SK-N-SH (cell line): Measurements from ENCODE around the gene OR10P1. TPM values are rescaled to one million over a fixed set of nuclear protein-coding genes. Genes with fewer than 3 reads are reported as not detected.

Source experiments
- CTCF ChIA-PET: fragments of 300-600, 350-600 bp; formaldehyde crosslinking; extraction: SDS; loops from one replicate; lab custom pipeline; 2021; lab: Yijun Ruan, JAX
- POLR2A ChIA-PET: fragments of 350-600 bp; sonication (Branson Sonifier 250); formaldehyde crosslinking; extraction: SDS; loops from one replicate; lab custom pipeline; 2020; ENCODE audit warnings: antibody characterized with exemption, inconsistent platforms; lab: Yijun Ruan, JAX
- DNase-seq: peaks from one replicate; pipeline ENCODE4 v3.0.0; 2012
- H2AFZ ChIP-seq: fragments of 200-600 bp; sonication (generic); 2 replicates; pipeline ENCODE4 v1.8.1; 2016; ENCODE audit warnings: antibody characterized with exemption, mild to moderate bottlenecking, low read depth
- H3F3A ChIP-seq: fragments of 200-600 bp; sonication (generic); replicated peaks from 2 replicates; pipeline ENCODE3; 2016; ENCODE audit warnings: antibody characterized with exemption, mild to moderate bottlenecking; ENCODE audit not compliant: insufficient read depth
- H3K27ac ChIP-seq, 2 experiments: fragments of 200-500 bp in 1 of 2; fragments of 200-600 bp in 1 of 2; sonication (Bioruptor generic) in 1 of 2; sonication (generic), shearing (Covaris generic) in 1 of 2; 2 replicates each; pipeline versions ENCODE4 v1.5.1 to v1.6.1; 2014 to 2016; ENCODE audit warnings: low read depth in 2 of 2, inconsistent platforms in 1 of 2, low read length in 1 of 2, mild to moderate bottlenecking in 1 of 2, mixed read lengths in 1 of 2
- H3K27me3 ChIP-seq: fragments of 200-600 bp; sonication (generic), shearing (Covaris generic); 2 replicates; pipeline ENCODE4 v1.6.1; 2016; ENCODE audit warnings: mixed run types; ENCODE audit not compliant: insufficient read depth
- H3K36me3 ChIP-seq, 2 experiments: fragments of 200-500 bp in 1 of 2; fragments of 200-600 bp in 1 of 2; sonication (Bioruptor generic) in 1 of 2; sonication (generic) in 1 of 2; replicated peaks in 1 of 2; 2 replicates each; pipeline versions ENCODE3 to v1.5.1; 2014 to 2016; ENCODE audit warnings: low read length in 1 of 2, mild to moderate bottlenecking in 1 of 2; ENCODE audit not compliant: insufficient read depth in 2 of 2, control insufficient read depth in 1 of 2
- H3K4me1 ChIP-seq, 2 experiments: fragments of 200-500 bp in 1 of 2; fragments of 200-600 bp in 1 of 2; sonication (Bioruptor generic) in 1 of 2; sonication (generic), shearing (Covaris generic) in 1 of 2; 2 replicates each; pipeline versions ENCODE4 v1.5.1 to v1.6.1; 2014 to 2016; ENCODE audit warnings: low read depth in 1 of 2, low read length in 1 of 2, mixed run types in 1 of 2; ENCODE audit not compliant: insufficient read depth in 2 of 2, control insufficient read depth in 1 of 2
- H3K4me2 ChIP-seq: fragments of 200-600 bp; sonication (generic), shearing (Covaris generic); 2 replicates; pipeline ENCODE4 v1.6.1; 2017; ENCODE audit warnings: mixed run types
- H3K4me3 ChIP-seq, 2 experiments: fragments of 200-500 bp in 1 of 2; fragments of 200-600 bp in 1 of 2; sonication (Bioruptor generic) in 1 of 2; sonication (generic), shearing (Covaris generic) in 1 of 2; 2 replicates each; pipeline versions ENCODE4 v1.5.1 to v1.8.1; 2014 to 2016; ENCODE audit warnings: low read depth in 2 of 2, inconsistent platforms in 1 of 2, low read length in 1 of 2, mild to moderate bottlenecking in 1 of 2, mixed read lengths in 1 of 2, moderate library complexity in 1 of 2
- H3K79me2 ChIP-seq: fragments of 200-600 bp; sonication (generic); 2 replicates; pipeline ENCODE4 v1.8.1; 2017; ENCODE audit warnings: mild to moderate bottlenecking; ENCODE audit not compliant: insufficient read depth
- H3K9ac ChIP-seq: fragments of 200-600 bp; sonication (generic); 2 replicates; pipeline ENCODE4 v1.6.1; 2017; ENCODE audit warnings: mixed run types
- H3K9me2 ChIP-seq: fragments of 200-600 bp; sonication (generic); 2 replicates; pipeline ENCODE4 v1.6.1; 2017; ENCODE audit warnings: mixed run types
- H3K9me3 ChIP-seq: fragments of 200-600 bp; sonication (generic); 2 replicates; pipeline ENCODE4 v1.6.1; 2017; ENCODE audit warnings: mixed run types, mild to moderate bottlenecking, moderate library complexity
- H4K20me1 ChIP-seq: fragments of 200-600 bp; sonication (generic); 2 replicates; pipeline ENCODE4 v1.6.1; 2017; ENCODE audit warnings: mild to moderate bottlenecking, mixed run types; ENCODE audit not compliant: insufficient read depth
- ELF1 ChIP-seq: IDR thresholded peaks from 2 replicates; pipeline ENCODE4 v1.4.0; 2012
- EZH2phosphoT487 ChIP-seq: fragments of 200-600 bp; sonication (generic); IDR thresholded peaks from 2 replicates; pipeline ENCODE4 v1.6.1; 2017; ENCODE audit warnings: low read depth, mixed run types, mild to moderate bottlenecking, antibody characterized with exemption, moderate library complexity, borderline replicate concordance
- FOXJ3 ChIP-seq: sonication (generic); formaldehyde crosslinking; IDR thresholded peaks from 2 replicates; pipeline ENCODE4 v1.5.1; 2020; ENCODE audit warnings: mild to moderate bottlenecking, missing genetic modification reagents
- FOXM1 ChIP-seq: IDR thresholded peaks from 2 replicates; pipeline ENCODE4 v1.4.0; 2012; ENCODE audit warnings: low read depth, mild to moderate bottlenecking
- GATA2 ChIP-seq: sonication (generic); formaldehyde crosslinking; IDR thresholded peaks from 2 replicates; pipeline ENCODE4 v1.5.0; 2020; ENCODE audit warnings: mild to moderate bottlenecking, missing genetic modification reagents
- JUND ChIP-seq: IDR thresholded peaks from 2 replicates; pipeline ENCODE4 v1.4.0; 2012
- MAX ChIP-seq: IDR thresholded peaks from 2 replicates; pipeline ENCODE4 v1.4.0; 2012; ENCODE audit warnings: low read depth
- MXI1 ChIP-seq: IDR thresholded peaks from 2 replicates; pipeline ENCODE4 v1.6.1; 2012; ENCODE audit warnings: mild to moderate bottlenecking, low read depth, low read length, improper control_type of control experiment
- NFIC ChIP-seq: IDR thresholded peaks from 2 replicates; pipeline ENCODE4 v1.4.0; 2012; ENCODE audit warnings: borderline replicate concordance
- NRF1 ChIP-seq: IDR thresholded peaks from 2 replicates; pipeline ENCODE4 v1.6.1; 2012; ENCODE audit warnings: low read depth, mild to moderate bottlenecking, low read length
- POLR2AphosphoS5 ChIP-seq: IDR thresholded peaks from 2 replicates; pipeline ENCODE4 v1.6.1; 2012; ENCODE audit warnings: low read depth, low read length
- RFX5 ChIP-seq: IDR thresholded peaks from 2 replicates; pipeline ENCODE4 v1.6.1; 2012; ENCODE audit warnings: mild to moderate bottlenecking, improper control_type of control experiment, low read length
- SIN3A ChIP-seq: IDR thresholded peaks from 2 replicates; pipeline ENCODE4 v1.6.1; 2012; ENCODE audit warnings: low read depth, mild to moderate bottlenecking, low read length, moderate library complexity, borderline replicate concordance
- TAF1 ChIP-seq: IDR thresholded peaks from 2 replicates; pipeline ENCODE4 v1.6.1; 2012; ENCODE audit warnings: low read depth, mild to moderate bottlenecking, low read length, moderate library complexity, borderline replicate concordance
- polyA plus RNA-seq, 3 experiments: library from polyadenylated mRNA; depleted of rRNA; stranded (reverse); fragments of >200 nt; gene quantifications; 2 replicates each; pipeline ENCODE4 v1.2.3, GENCODE V29; 2012
- TF ChIP-seq, protein P1 (sequence below): IDR thresholded peaks from 2 replicates; pipeline ENCODE4; 2012
- TF ChIP-seq, protein P2 (sequence below): IDR thresholded peaks from 2 replicates; pipeline ENCODE4 v1.4.0; 2012; ENCODE audit warnings: low read depth, borderline replicate concordance
- TF ChIP-seq, protein P3 (sequence below): fragments of 150-350 bp; IDR thresholded peaks from 2 replicates; pipeline ENCODE4 v1.6.1; 2017; ENCODE audit warnings: antibody characterized with exemption, low read length, low read depth, borderline replicate concordance
- TF ChIP-seq, protein P4 (sequence below): fragments of 200-600 bp; sonication (generic); IDR thresholded peaks from 2 replicates; pipeline ENCODE4 v1.6.1; 2017; ENCODE audit warnings: antibody characterized with exemption, mild to moderate bottlenecking, moderate library complexity
- TF ChIP-seq, protein P5 (sequence below): IDR thresholded peaks from 2 replicates; pipeline ENCODE4 v1.6.1; 2012; ENCODE audit warnings: mild to moderate bottlenecking, low read depth, low read length, moderate library complexity

Gene OR10P1
- polyA plus RNA-seq, 1 of the 3 experiments (the other 2 are of a cell fraction) = not detected

DNA sequence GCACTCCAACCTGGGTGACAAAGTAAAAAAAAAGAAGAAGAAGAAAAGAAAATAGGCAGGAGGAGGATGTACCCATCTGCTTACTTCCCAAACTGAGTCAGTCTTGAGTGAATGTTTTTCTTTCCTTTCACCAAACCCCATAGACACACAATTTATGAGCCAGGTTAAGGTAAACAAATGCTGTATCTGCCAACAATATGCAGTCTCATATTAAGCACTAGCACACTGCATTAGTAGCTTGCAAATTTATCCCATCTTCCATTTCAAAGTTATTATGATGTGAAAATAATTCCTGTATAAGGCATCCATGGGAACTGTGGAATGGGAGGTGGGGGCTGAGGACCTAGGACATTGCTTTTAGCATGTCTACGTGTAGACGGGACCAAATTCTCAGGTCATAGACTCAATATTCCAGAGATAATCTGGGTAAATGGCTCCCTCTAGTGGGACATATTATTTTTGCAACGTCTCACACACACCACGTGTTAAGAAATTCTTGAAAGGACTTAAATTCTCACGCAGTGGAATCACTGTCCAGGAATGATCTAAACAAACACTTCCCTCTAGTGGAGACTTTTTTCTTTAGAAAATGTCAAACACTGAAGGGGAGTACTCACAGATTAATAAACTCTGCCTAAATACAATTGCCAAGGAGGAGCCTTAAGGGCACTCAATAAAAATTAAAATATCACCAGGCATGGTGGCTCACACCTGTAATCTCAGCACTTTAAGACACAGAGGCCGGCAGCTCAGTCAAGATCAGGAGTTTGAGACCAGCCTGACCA is 17.1 kb upstream of the OR10P1 start (continued):
- TF ChIP-seq RFX5 (no peak), NRF1 (no peak), MXI1 (peak; percentile 88), JUND (0 out of 2 replicates have a peak, but pooled peaks have one; percentile 37), TAF1 (no peak), FOXM1 (no peak), GATA2 (CRISPR knock-in tag) (no peak)
- TF ChIP-seq, protein P1, sequence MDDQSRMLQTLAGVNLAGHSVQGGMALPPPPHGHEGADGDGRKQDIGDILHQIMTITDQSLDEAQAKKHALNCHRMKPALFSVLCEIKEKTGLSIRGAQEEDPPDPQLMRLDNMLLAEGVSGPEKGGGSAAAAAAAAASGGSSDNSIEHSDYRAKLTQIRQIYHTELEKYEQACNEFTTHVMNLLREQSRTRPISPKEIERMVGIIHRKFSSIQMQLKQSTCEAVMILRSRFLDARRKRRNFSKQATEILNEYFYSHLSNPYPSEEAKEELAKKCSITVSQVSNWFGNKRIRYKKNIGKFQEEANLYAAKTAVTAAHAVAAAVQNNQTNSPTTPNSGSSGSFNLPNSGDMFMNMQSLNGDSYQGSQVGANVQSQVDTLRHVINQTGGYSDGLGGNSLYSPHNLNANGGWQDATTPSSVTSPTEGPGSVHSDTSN = no peak
- TF ChIP-seq, all 33 proteins: peak for 11

DNA sequence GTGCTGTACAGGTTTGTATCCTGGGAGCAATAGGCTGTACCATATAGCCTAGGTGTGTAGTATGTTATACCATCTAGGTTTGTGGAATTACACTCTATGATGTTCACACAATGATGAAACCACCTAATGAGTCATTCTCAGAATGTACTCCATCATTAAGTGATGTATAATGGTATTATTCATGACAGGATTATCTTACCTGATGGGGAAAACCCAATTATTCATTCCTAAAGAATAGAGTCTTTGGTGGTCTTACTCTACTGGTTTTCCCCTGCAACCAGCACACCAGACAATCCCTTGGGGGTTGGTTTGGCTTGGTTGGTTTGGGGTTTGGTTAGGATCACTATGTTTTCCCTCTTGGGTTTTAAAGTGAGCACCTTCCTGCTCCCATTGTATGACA is 12.6 kb upstream of the OR10P1 start:
- no peak overlapping the region for H3K4me2 ChIP-seq
- H3K27ac ChIP-seq = no peak overlapping the region
- H3K9me3 ChIP-seq = no peaks in the 10 kb centered on the region
- H3K27me3 ChIP-seq = peaks cover 53% of the 10 kb centered on the region; the same call in 1 of the 2 replicates
- DNase-seq = no peak
- ChIA-PET POLR2A (no interaction called here), CTCF (no interaction called here)
- H3K36me3 ChIP-seq = no peaks in the 10 kb centered on the region
- no peaks in the 10 kb centered on the region for H4K20me1 ChIP-seq
- no peaks in the 10 kb centered on the region for H3K4me1 ChIP-seq
- no peak overlapping the region for H2AFZ ChIP-seq
- no peak overlapping the region for H3K4me3 ChIP-seq
- H3K79me2 ChIP-seq = no peaks in the 10 kb centered on the region
- TF ChIP-seq FOXJ3 (CRISPR knock-in tag) = no peak
- TF ChIP-seq NFIC = no peak
- no peak for TF ChIP-seq EZH2phosphoT487
- TF ChIP-seq NRF1 = no peak
- no peak for TF ChIP-seq MAX
- TF ChIP-seq, protein P2, sequence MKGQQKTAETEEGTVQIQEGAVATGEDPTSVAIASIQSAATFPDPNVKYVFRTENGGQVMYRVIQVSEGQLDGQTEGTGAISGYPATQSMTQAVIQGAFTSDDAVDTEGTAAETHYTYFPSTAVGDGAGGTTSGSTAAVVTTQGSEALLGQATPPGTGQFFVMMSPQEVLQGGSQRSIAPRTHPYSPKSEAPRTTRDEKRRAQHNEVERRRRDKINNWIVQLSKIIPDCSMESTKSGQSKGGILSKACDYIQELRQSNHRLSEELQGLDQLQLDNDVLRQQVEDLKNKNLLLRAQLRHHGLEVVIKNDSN = no peak
- no peak for TF ChIP-seq GATA2 (CRISPR knock-in tag)
- TF ChIP-seq, protein P3, sequence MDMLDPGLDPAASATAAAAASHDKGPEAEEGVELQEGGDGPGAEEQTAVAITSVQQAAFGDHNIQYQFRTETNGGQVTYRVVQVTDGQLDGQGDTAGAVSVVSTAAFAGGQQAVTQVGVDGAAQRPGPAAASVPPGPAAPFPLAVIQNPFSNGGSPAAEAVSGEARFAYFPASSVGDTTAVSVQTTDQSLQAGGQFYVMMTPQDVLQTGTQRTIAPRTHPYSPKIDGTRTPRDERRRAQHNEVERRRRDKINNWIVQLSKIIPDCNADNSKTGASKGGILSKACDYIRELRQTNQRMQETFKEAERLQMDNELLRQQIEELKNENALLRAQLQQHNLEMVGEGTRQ = no peak
- no peak for TF ChIP-seq JUND
- no peak for TF ChIP-seq SIN3A
- TF ChIP-seq MXI1 = no peak
- TF ChIP-seq POLR2AphosphoS5 = no peak
- no peak for TF ChIP-seq ELF1
- TF ChIP-seq, protein P1 = no peak
- no peak for TF ChIP-seq FOXM1
- TF ChIP-seq, protein P4, sequence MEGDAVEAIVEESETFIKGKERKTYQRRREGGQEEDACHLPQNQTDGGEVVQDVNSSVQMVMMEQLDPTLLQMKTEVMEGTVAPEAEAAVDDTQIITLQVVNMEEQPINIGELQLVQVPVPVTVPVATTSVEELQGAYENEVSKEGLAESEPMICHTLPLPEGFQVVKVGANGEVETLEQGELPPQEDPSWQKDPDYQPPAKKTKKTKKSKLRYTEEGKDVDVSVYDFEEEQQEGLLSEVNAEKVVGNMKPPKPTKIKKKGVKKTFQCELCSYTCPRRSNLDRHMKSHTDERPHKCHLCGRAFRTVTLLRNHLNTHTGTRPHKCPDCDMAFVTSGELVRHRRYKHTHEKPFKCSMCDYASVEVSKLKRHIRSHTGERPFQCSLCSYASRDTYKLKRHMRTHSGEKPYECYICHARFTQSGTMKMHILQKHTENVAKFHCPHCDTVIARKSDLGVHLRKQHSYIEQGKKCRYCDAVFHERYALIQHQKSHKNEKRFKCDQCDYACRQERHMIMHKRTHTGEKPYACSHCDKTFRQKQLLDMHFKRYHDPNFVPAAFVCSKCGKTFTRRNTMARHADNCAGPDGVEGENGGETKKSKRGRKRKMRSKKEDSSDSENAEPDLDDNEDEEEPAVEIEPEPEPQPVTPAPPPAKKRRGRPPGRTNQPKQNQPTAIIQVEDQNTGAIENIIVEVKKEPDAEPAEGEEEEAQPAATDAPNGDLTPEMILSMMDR = no peak
- TF ChIP-seq, protein P5, sequence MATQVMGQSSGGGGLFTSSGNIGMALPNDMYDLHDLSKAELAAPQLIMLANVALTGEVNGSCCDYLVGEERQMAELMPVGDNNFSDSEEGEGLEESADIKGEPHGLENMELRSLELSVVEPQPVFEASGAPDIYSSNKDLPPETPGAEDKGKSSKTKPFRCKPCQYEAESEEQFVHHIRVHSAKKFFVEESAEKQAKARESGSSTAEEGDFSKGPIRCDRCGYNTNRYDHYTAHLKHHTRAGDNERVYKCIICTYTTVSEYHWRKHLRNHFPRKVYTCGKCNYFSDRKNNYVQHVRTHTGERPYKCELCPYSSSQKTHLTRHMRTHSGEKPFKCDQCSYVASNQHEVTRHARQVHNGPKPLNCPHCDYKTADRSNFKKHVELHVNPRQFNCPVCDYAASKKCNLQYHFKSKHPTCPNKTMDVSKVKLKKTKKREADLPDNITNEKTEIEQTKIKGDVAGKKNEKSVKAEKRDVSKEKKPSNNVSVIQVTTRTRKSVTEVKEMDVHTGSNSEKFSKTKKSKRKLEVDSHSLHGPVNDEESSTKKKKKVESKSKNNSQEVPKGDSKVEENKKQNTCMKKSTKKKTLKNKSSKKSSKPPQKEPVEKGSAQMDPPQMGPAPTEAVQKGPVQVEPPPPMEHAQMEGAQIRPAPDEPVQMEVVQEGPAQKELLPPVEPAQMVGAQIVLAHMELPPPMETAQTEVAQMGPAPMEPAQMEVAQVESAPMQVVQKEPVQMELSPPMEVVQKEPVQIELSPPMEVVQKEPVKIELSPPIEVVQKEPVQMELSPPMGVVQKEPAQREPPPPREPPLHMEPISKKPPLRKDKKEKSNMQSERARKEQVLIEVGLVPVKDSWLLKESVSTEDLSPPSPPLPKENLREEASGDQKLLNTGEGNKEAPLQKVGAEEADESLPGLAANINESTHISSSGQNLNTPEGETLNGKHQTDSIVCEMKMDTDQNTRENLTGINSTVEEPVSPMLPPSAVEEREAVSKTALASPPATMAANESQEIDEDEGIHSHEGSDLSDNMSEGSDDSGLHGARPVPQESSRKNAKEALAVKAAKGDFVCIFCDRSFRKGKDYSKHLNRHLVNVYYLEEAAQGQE = no peak
- H3K9ac ChIP-seq = no peak overlapping the region
- no peaks in the 10 kb centered on the region for H3K9me2 ChIP-seq
- no peaks in the 10 kb centered on the region for H3F3A ChIP-seq
